Breast epithelium (tissue), 4 donors: ENCODE data around the gene ERRFI1. TPM values are rescaled to one million over a fixed set of nuclear protein-coding genes. Genes with fewer than 3 reads are reported as not detected.

ENCODE experiments used
- DNase-seq, 2 donors: peaks; one replicate each; pipeline ENCODE4 v3.0.0-alpha.2; 2019; ENCODE audit warnings: low spot score in 2 of 2
- H3K27ac ChIP-seq, 2 donors: fragments of 200-600 bp; sonication (generic) in 1 of 2; one replicate each; pipeline ENCODE4 v1.5.1; 2016 to 2019; ENCODE audit warnings: mild to moderate bottlenecking in 1 of 2
- H3K27me3 ChIP-seq, 2 donors: fragments of 200-600 bp; sonication (generic) in 1 of 2; one replicate each; pipeline versions ENCODE4 v1.5.1 to v1.6.0; 2017 to 2019; ENCODE audit warnings: control low read depth in 1 of 2, mild to moderate bottlenecking in 1 of 2
- H3K36me3 ChIP-seq: fragments of 200-600 bp; one replicate; pipeline ENCODE4 v1.5.1; 2019
- H3K4me1 ChIP-seq, 2 donors: fragments of 200-600 bp; sonication (generic); one replicate each; pipeline ENCODE4 v1.5.1; 2016 to 2019; ENCODE audit warnings: control low read depth in 1 of 2
- H3K4me3 ChIP-seq, 3 donors: fragments of 200-600 bp; sonication (generic); 1 replicate in 2 of 3; 2 replicates in 1 of 3; pipeline ENCODE4 v1.5.1; 2016 to 2019; ENCODE audit warnings: mild to moderate bottlenecking in 3 of 3, moderate library complexity in 2 of 3
- H3K9me3 ChIP-seq, 2 donors: fragments of 200-600 bp; sonication (generic) in 1 of 2; one replicate each; pipeline ENCODE4 v1.5.1; 2016 to 2019; ENCODE audit warnings: control low read depth in 1 of 2
- POLR2A ChIP-seq: fragments of 450-650 bp; IDR thresholded peaks from one replicate; pipeline ENCODE4 v1.6.1; 2016; ENCODE audit warnings: antibody characterized with exemption, mild to moderate bottlenecking, moderate library complexity
- POLR2AphosphoS5 ChIP-seq, 3 donors: sonication (generic); formaldehyde crosslinking; IDR thresholded peaks; one replicate each; pipeline ENCODE4 v1.6.1; 2017; ENCODE audit warnings: antibody characterized with exemption in 3 of 3
- intact Hi-C: fragments of 100-400 bp; cut with DNase I; formaldehyde crosslinking; loops from one replicate; pipeline ENCODE4 v1.15.1; 2023; ENCODE audit warnings: low total_unique reads
- total RNA-seq, 3 donors: library from RNA; depleted of rRNA; stranded (reverse); fragments of >200 nt; gene quantifications; one replicate each; pipeline ENCODE4 v1.1.0, GENCODE V29; 2016
- TF ChIP-seq, protein P1 (sequence below), 3 donors: fragments of 450-650 bp; IDR thresholded peaks; one replicate each; pipeline ENCODE4 v1.5.1; 2016 to 2017; ENCODE audit warnings: antibody characterized with exemption in 3 of 3, mild to moderate bottlenecking in 3 of 3, moderate library complexity in 3 of 3

The ERRFI1 gene
- total RNA-seq, 3 donors from 2014 or later, result 207 to 550 (median 379) TPM

DNA sequence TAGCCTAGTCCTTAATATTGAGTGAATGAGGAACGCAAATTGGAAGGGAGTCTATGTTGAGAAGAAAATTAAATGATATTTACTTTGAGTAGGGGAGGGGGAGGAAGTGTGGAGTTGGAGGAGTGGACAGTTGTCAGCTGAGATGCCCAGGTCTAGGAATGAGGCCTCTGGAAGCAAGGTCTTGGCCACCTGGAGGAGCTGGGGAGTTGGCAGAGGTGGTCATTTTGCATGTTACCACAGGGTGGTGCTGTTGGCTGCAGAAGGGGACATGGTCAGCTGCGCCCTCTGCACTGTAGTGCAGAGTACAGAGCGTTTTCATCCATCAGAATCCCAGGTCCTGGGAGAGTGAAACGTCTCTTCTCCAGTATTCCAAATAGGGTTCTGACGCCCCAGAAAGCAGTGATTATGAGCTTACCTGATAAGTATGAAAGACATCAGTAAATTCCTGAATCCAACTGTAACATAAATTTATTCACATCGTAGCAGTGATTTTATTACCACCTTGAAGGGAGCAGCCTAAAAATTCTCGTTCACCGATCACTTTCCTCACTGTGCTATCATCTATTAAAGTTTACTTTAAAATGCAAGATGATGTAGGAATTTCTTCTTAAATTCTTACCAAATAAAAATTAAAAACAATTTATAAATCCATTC lies 50.8 kb downstream of the ERRFI1 start:
- Histone ChIP-seq H3K27ac (no peak overlapping the region), H3K4me1 (no peaks in the 10 kb centered on the region), H3K9me3 (no peaks in the 10 kb centered on the region), H3K4me3 (no peak overlapping the region), H3K27me3 (no peaks in the 10 kb centered on the region), H3K36me3 (peaks cover 10% of the 10 kb centered on the region)
- peak; percentile 59 to 78 for DNase-seq
- TF ChIP-seq POLR2AphosphoS5 (IDR thresholded peaks at IDR 0.05), result peak in 2 of 3 donors; percentile 38 to 56
- TF ChIP-seq, protein P1, sequence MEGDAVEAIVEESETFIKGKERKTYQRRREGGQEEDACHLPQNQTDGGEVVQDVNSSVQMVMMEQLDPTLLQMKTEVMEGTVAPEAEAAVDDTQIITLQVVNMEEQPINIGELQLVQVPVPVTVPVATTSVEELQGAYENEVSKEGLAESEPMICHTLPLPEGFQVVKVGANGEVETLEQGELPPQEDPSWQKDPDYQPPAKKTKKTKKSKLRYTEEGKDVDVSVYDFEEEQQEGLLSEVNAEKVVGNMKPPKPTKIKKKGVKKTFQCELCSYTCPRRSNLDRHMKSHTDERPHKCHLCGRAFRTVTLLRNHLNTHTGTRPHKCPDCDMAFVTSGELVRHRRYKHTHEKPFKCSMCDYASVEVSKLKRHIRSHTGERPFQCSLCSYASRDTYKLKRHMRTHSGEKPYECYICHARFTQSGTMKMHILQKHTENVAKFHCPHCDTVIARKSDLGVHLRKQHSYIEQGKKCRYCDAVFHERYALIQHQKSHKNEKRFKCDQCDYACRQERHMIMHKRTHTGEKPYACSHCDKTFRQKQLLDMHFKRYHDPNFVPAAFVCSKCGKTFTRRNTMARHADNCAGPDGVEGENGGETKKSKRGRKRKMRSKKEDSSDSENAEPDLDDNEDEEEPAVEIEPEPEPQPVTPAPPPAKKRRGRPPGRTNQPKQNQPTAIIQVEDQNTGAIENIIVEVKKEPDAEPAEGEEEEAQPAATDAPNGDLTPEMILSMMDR (IDR thresholded peaks at IDR 0.05), result peak; percentile 67 to 93 (median 90)
- TF ChIP-seq POLR2A, result no peak
- intact Hi-C loops, result no loop called here

DNA sequence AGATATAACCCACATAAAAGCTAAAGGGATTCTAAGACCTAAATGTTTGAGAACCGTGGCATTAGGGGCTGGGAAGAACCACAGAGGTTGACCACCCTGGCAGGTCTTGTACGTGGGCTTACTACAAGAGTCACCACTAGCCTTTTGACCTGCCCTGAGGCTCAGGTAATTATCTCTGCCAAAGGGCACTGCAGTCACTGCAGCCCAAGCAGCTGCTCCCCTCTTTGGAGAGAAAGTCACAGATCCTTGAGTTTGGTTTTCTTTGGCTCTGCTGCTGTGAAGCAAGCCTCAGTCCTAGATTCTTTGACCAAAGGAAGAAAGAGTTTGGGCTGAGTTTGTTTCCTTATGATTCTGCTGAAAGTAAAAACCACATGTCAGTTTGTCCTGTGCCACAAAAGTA lies 53.0 kb downstream of the ERRFI1 start:
- Histone ChIP-seq H3K27me3 (no peaks in the 10 kb centered on the region), H3K27ac (no peak overlapping the region), H3K4me3 (no peak overlapping the region), H3K9me3 (no peaks in the 10 kb centered on the region), H3K4me1 (no peaks in the 10 kb centered on the region), H3K36me3 (peaks cover 5% of the 10 kb centered on the region)
- no peak for TF ChIP-seq POLR2A
- TF ChIP-seq, protein P1 (IDR thresholded peaks at IDR 0.05), result no peak
- TF ChIP-seq POLR2AphosphoS5 (IDR thresholded peaks at IDR 0.05), result no peak
- DNase-seq, result no peak
- intact Hi-C loops, result no loop called here

DNA sequence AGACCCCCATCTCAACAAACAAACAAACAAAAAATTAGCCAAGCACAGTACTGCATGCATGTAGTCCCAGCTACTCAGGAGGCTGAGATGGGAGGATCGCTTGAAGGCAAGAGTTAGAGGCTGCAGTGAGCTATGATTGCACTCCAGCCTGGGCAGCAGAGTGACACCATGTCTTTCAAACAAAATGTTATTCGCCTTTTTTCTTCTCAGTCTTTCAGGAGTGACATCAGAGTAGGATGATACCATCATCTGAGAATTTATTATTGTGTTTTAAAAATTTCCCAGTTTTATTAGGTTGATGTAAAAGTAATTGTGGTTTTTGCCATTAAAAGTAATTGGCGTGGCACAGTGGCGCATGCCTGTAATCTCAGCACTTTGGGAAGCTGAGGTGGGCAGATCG lies 53.8 kb downstream of the ERRFI1 start:
- Histone ChIP-seq H3K27me3 (no peaks in the 10 kb centered on the region), H3K36me3 (peaks cover 5% of the 10 kb centered on the region), H3K9me3 (no peaks in the 10 kb centered on the region), H3K4me3 (no peak overlapping the region), H3K27ac (no peak overlapping the region), H3K4me1 (peaks cover 0 to under 1% of the 10 kb centered on the region in 2 donors)
- DNase-seq, result no peak
- TF ChIP-seq POLR2A (no peak), POLR2AphosphoS5 (IDR thresholded peaks at IDR 0.05) (no peak)
- TF ChIP-seq, protein P1 (IDR thresholded peaks at IDR 0.05), result no peak
- intact Hi-C loops, result no loop called here

GRCh38 chr1:7971024-7971423 lies 55.1 kb downstream of the ERRFI1 start:
- no peaks in the 10 kb centered on the region for H3K27me3 ChIP-seq
- intact Hi-C loops, result no loop called here
- peaks cover 0 to 12% of the 10 kb centered on the region in 2 donors for H3K4me1 ChIP-seq
- no peak for DNase-seq
- TF ChIP-seq, protein P1 (IDR thresholded peaks at IDR 0.05), result no peak
- no peak for TF ChIP-seq POLR2A
- no peak for TF ChIP-seq POLR2AphosphoS5 (IDR thresholded peaks at IDR 0.05)
- peaks cover 5% of the 10 kb centered on the region for H3K36me3 ChIP-seq
- H3K4me3 ChIP-seq, result no peak overlapping the region
- H3K9me3 ChIP-seq, result no peaks in the 10 kb centered on the region
- peak overlapping the region in 1 of 2 donors; percentile 59 for H3K27ac ChIP-seq

- Histone ChIP-seq H3K27me3 (no peaks in the 10 kb centered on the region), H3K4me1 (peaks cover 0 to 12% of the 10 kb centered on the region in 2 donors), H3K27ac (peak overlapping the region; percentile 1 to 59), H3K36me3 (peaks cover 5% of the 10 kb centered on the region), H3K4me3 (no peak overlapping the region), H3K9me3 (no peaks in the 10 kb centered on the region)
- intact Hi-C loops, result no loop called here
- no peak for TF ChIP-seq POLR2A
- TF ChIP-seq, protein P1 (IDR thresholded peaks at IDR 0.05), result no peak
- TF ChIP-seq POLR2AphosphoS5 (IDR thresholded peaks at IDR 0.05), result no peak
- no peak for DNase-seq
Measured at GRCh38 chr1:7970246-7970645, 55.9 kb downstream of the ERRFI1 start.
